Measurements from ENCODE around the gene ADAMTS8. TPM values are rescaled to one million over a fixed set of nuclear protein-coding genes. Genes with fewer than 3 reads are reported as not detected.

Gene ADAMTS8
- total RNA-seq, 4 donors from 2014 or later: under 0.01 to 0.17 TPM; not detected in 2

GRCh38 chr11:130369713-130370112 is 58.7 kb downstream of the ADAMTS8 start:
- TF ChIP-seq CTCF (IDR thresholded peaks at IDR 0.05; ENCODE audit: low read depth): no peak

- TF ChIP-seq CTCF (IDR thresholded peaks at IDR 0.05; ENCODE audit: low read depth): no peak
Observed at GRCh38 chr11:130369141-130369691, 59.2 kb downstream of the ADAMTS8 start.

DNA sequence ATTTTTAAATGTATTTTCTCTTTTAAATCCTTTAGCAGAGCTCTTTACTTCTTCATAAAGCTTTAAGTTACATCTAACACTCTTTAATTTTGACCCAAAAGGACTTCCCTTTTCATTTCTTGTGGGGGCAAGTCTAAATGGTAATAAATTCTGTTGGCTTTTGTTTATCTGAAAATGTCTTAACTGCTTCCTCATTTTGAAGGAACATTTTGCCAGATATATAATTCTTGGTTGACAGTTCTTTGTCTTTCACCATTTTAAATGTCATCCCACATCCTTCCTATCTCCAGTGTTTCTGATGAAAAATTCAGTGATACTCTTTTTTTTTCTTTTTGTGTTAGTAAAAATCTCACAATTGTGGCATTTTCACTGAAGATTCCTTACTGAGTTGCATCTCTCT is 69.0 kb downstream of the ADAMTS8 start:
- TF ChIP-seq CTCF (IDR thresholded peaks at IDR 0.05; ENCODE audit: low read depth): no peak

GRCh38 chr11:130358398-130358797 is 70.0 kb downstream of the ADAMTS8 start:
- no peak for TF ChIP-seq CTCF (IDR thresholded peaks at IDR 0.05; ENCODE audit: low read depth)

Other genes with a start within 250 kb of the ADAMTS8 start
- 10 to 100 TPM; 64.3 to 87.6 (median 71.6) TPM for gene ZBTB44, start 113.7 kb downstream of the ADAMTS8 start, total RNA-seq
- gene ADAMTS15, start 20.0 kb upstream of the ADAMTS8 start, total RNA-seq: 10 to 100 TPM; 15.0 to 44.7 (median 26.1) TPM